ENCODE results near the gene IQSEC3. TPM values are rescaled to one million over a fixed set of nuclear protein-coding genes. Genes with fewer than 3 reads are reported as not detected.

The IQSEC3 gene
- total RNA-seq, 2 donors from 2014 or later = 0.05 to 0.39 TPM

- no peak overlapping the region for H3K27ac Mint-ChIP-seq
- H3K36me3 Mint-ChIP-seq (ENCODE audit: low read depth) = no peaks in the 10 kb centered on the region
Observed at GRCh38 chr12:196436-196835, 129.9 kb downstream of the IQSEC3 start.

GRCh38 chr12:197347-197746 lies 130.8 kb downstream of the IQSEC3 start:
- no peaks in the 10 kb centered on the region for H3K36me3 Mint-ChIP-seq (ENCODE audit: low read depth)
- no peaks in the 10 kb centered on the region for H3K4me1 Mint-ChIP-seq
- no peak overlapping the region for H3K27ac Mint-ChIP-seq
- H3K9me3 Mint-ChIP-seq = peaks cover 5% of the 10 kb centered on the region
- ATAC-seq (replicated peaks) = no peak
- H3K4me3 Mint-ChIP-seq = no peak overlapping the region
- H3K27me3 Mint-ChIP-seq = peaks cover 44% of the 10 kb centered on the region

More at GRCh38 chr12:196436-196835, 129.9 kb downstream of the IQSEC3 start:
- peaks cover 5% of the 10 kb centered on the region for H3K9me3 Mint-ChIP-seq
- ATAC-seq (replicated peaks) = no peak
- no peak overlapping the region for H3K4me3 Mint-ChIP-seq
- no peaks in the 10 kb centered on the region for H3K4me1 Mint-ChIP-seq
- peaks cover 40% of the 10 kb centered on the region for H3K27me3 Mint-ChIP-seq

- ATAC-seq (replicated peaks) = no peak
- Mint-ChIP-seq H3K9me3 (peaks cover 5% of the 10 kb centered on the region), H3K4me3 (no peak overlapping the region), H3K4me1 (no peaks in the 10 kb centered on the region), H3K27me3 (peaks cover 42% of the 10 kb centered on the region), H3K36me3 (ENCODE audit: low read depth) (no peaks in the 10 kb centered on the region), H3K27ac (no peak overlapping the region)
Observed at GRCh38 chr12:197911-198695, 131.5 kb downstream of the IQSEC3 start.

- Mint-ChIP-seq H3K36me3 (ENCODE audit: low read depth) (no peaks in the 10 kb centered on the region), H3K9me3 (peaks cover 5% of the 10 kb centered on the region), H3K4me3 (no peak overlapping the region), H3K4me1 (no peaks in the 10 kb centered on the region), H3K27ac (no peak overlapping the region), H3K27me3 (peaks cover 38% of the 10 kb centered on the region)
- ATAC-seq (replicated peaks) = no peak
Observed at GRCh38 chr12:198705-199104, 132.1 kb downstream of the IQSEC3 start.

- peaks cover 5% of the 10 kb centered on the region for H3K9me3 Mint-ChIP-seq
- H3K4me3 Mint-ChIP-seq = no peak overlapping the region
- H3K27ac Mint-ChIP-seq = no peak overlapping the region
- H3K36me3 Mint-ChIP-seq (ENCODE audit: low read depth) = no peaks in the 10 kb centered on the region
- H3K27me3 Mint-ChIP-seq = peaks cover 43% of the 10 kb centered on the region
- no peaks in the 10 kb centered on the region for H3K4me1 Mint-ChIP-seq
- no peak for ATAC-seq (replicated peaks)
Observed at GRCh38 chr12:201361-201760, 134.8 kb downstream of the IQSEC3 start.

GRCh38 chr12:202081-202731 lies 135.6 kb downstream of the IQSEC3 start:
- ATAC-seq (replicated peaks) = no peak
- Mint-ChIP-seq H3K4me1 (no peaks in the 10 kb centered on the region), H3K36me3 (ENCODE audit: low read depth) (no peaks in the 10 kb centered on the region), H3K9me3 (peaks cover under 1% of the 10 kb centered on the region), H3K27ac (no peak overlapping the region), H3K4me3 (no peak overlapping the region), H3K27me3 (peaks cover 48% of the 10 kb centered on the region)

GRCh38 chr12:203074-203461 lies 136.5 kb downstream of the IQSEC3 start:
- Mint-ChIP-seq H3K4me1 (no peaks in the 10 kb centered on the region), H3K27me3 (peaks cover 51% of the 10 kb centered on the region), H3K4me3 (no peak overlapping the region), H3K36me3 (ENCODE audit: low read depth) (no peaks in the 10 kb centered on the region), H3K27ac (no peak overlapping the region), H3K9me3 (no peaks in the 10 kb centered on the region)
- ATAC-seq (replicated peaks) = no peak

- Mint-ChIP-seq H3K9me3 (no peaks in the 10 kb centered on the region), H3K36me3 (ENCODE audit: low read depth) (no peaks in the 10 kb centered on the region), H3K27ac (no peak overlapping the region), H3K4me3 (no peak overlapping the region), H3K27me3 (peaks cover 52% of the 10 kb centered on the region), H3K4me1 (no peaks in the 10 kb centered on the region)
- no peak for ATAC-seq (replicated peaks)
Observed at GRCh38 chr12:203462-204260, 137.1 kb downstream of the IQSEC3 start.

GRCh38 chr12:204261-204678 lies 137.7 kb downstream of the IQSEC3 start:
- peaks cover 57% of the 10 kb centered on the region for H3K27me3 Mint-ChIP-seq
- no peak overlapping the region for H3K4me3 Mint-ChIP-seq
- no peaks in the 10 kb centered on the region for H3K4me1 Mint-ChIP-seq
- no peak for ATAC-seq (replicated peaks)
- H3K9me3 Mint-ChIP-seq = no peaks in the 10 kb centered on the region
- no peak overlapping the region for H3K27ac Mint-ChIP-seq
- no peaks in the 10 kb centered on the region for H3K36me3 Mint-ChIP-seq (ENCODE audit: low read depth)

GRCh38 chr12:205026-205425 lies 138.5 kb downstream of the IQSEC3 start:
- Mint-ChIP-seq H3K4me3 (no peak overlapping the region), H3K27me3 (peaks cover 59% of the 10 kb centered on the region), H3K4me1 (no peaks in the 10 kb centered on the region), H3K36me3 (ENCODE audit: low read depth) (no peaks in the 10 kb centered on the region), H3K9me3 (no peaks in the 10 kb centered on the region), H3K27ac (no peak overlapping the region)
- no peak for ATAC-seq (replicated peaks)

GRCh38 chr12:206746-207440 lies 140.3 kb downstream of the IQSEC3 start:
- no peak overlapping the region for H3K4me3 Mint-ChIP-seq

GRCh38 chr12:207804-208203 lies 141.2 kb downstream of the IQSEC3 start:
- ATAC-seq (replicated peaks) = no peak
- Mint-ChIP-seq H3K4me1 (no peaks in the 10 kb centered on the region), H3K36me3 (ENCODE audit: low read depth) (no peaks in the 10 kb centered on the region), H3K4me3 (no peak overlapping the region), H3K9me3 (no peaks in the 10 kb centered on the region), H3K27ac (no peak overlapping the region), H3K27me3 (peaks cover 56% of the 10 kb centered on the region)

More at GRCh38 chr12:206746-207440, 140.3 kb downstream of the IQSEC3 start:
- no peak for ATAC-seq (replicated peaks)
- H3K4me1 Mint-ChIP-seq = no peaks in the 10 kb centered on the region
- H3K27me3 Mint-ChIP-seq = peaks cover 61% of the 10 kb centered on the region
- no peaks in the 10 kb centered on the region for H3K9me3 Mint-ChIP-seq
- H3K27ac Mint-ChIP-seq = no peak overlapping the region
- H3K36me3 Mint-ChIP-seq (ENCODE audit: low read depth) = no peaks in the 10 kb centered on the region

GRCh38 chr12:208813-209212 lies 142.2 kb downstream of the IQSEC3 start:
- no peaks in the 10 kb centered on the region for H3K4me1 Mint-ChIP-seq
- no peaks in the 10 kb centered on the region for H3K36me3 Mint-ChIP-seq (ENCODE audit: low read depth)
- H3K4me3 Mint-ChIP-seq = no peak overlapping the region
- H3K27ac Mint-ChIP-seq = no peak overlapping the region
- peaks cover 64% of the 10 kb centered on the region for H3K27me3 Mint-ChIP-seq
- no peak for ATAC-seq (replicated peaks)
- H3K9me3 Mint-ChIP-seq = no peaks in the 10 kb centered on the region

GRCh38 chr12:209246-209645 lies 142.7 kb downstream of the IQSEC3 start:
- H3K4me1 Mint-ChIP-seq = no peaks in the 10 kb centered on the region
- H3K27ac Mint-ChIP-seq = no peak overlapping the region
- no peak for ATAC-seq (replicated peaks)
- H3K36me3 Mint-ChIP-seq (ENCODE audit: low read depth) = no peaks in the 10 kb centered on the region
- peaks cover 65% of the 10 kb centered on the region for H3K27me3 Mint-ChIP-seq
- no peak overlapping the region for H3K4me3 Mint-ChIP-seq
- no peaks in the 10 kb centered on the region for H3K9me3 Mint-ChIP-seq

Data from activated T-helper 17 cell treated with anti-CD3 and anti-CD28 coated beads, Interleukin-2, amount 50 U/mL, for 72 hours (primary cell).